ENCODE results near the gene UPK2.

DNA sequence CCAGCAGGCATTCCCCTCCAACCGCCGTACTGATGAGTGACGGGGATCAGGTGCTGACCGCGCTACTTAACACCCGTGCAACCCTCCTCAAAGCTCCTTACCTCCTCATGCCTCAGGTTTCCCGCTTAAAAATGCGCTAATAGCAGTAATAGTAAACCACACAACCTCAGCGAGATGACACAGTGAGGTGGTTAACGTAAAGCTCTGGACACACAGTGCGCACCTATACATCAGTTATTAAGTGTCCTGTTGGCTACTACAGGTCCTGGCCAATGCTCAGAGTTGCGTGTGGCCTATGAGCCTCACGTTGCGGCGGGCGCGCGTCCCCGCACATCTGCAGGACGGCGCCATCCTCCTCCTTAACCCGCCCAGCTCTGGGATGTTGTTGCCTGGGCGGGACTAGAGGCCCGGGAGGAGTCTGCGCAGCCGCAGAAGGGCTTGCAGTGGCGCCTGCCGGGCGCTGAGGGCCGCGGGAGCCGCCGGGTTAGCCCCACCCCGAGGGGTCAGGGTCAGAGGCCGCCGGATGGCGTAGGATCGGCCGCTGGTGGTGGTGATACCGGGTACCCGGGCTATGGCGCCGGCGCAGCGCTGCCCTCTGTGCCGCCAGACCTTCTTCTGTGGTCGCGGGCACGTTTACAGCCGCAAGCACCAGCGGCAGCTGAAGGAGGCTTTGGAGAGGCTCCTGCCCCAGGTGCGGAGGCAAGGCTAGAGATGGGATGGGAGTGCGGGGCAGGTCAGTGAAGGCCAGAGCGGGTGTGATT, 41.7 kb downstream of the UPK2 start, which contains the start of gene CENATAC:
- TF ChIP-seq GATA2 (IDR thresholded peaks at IDR 0.05; ENCODE audit: low read depth, low read length) (no peak), GATA3 (IDR thresholded peaks at IDR 0.05; ENCODE audit: low read depth, low read length) (no peak)

Measured in SH-SY5Y (cell line).